ENCODE measurements around the gene HDAC4. TPM values are rescaled to one million over a fixed set of nuclear protein-coding genes. Genes with fewer than 3 reads are reported as not detected.

Gene HDAC4
- total and polyA plus RNA-seq, 9 of the 15 experiments (the other 6 are each of a cell fraction or from before 2014, with no cell fraction given): 0.11 to 20.2 (median 4.0) TPM

- TF ChIP-seq HES1 (IDR thresholded peaks at IDR 0.05; ENCODE audit: low read depth) (no peak), RFX7 (CRISPR knock-in tag; IDR thresholded peaks at IDR 0.05) (no peak)
Measured at GRCh38 chr2:239145106-239145505, 255.7 kb downstream of the HDAC4 start (continued).

GRCh38 chr2:239144713-239144999 lies 256.2 kb downstream of the HDAC4 start:
- ATAC-seq: no peak
- ChIA-PET CTCF (ENCODE audit: low intra/inter-chr PET ratio) (no interaction called here), POLR2A (interaction anchor here (0.5 kb wide), 1 partner anchor 12 kb away, joined by 3 read pairs; no protein-coding TSS in a partner anchor)
- FAIRE-seq: no peak
- Histone ChIP-seq H3K27ac (ENCODE audit: extremely low read depth, low read depth, low read length) (no peak overlapping the region), H3K9ac (ENCODE audit: insufficient read depth in 1 of 2, low read depth in 2 of 2, low read length in 2 of 2) (no peak overlapping the region), H3K9me1 (ENCODE audit: control insufficient read depth, insufficient read depth, low read length) (no peaks in the 10 kb centered on the region), H4K20me1 (replicated peaks; ENCODE audit: control insufficient read depth, insufficient read depth, low read length) (0 out of 2 replicates have a peak, but pooled peaks cover 7% of the 10 kb centered on the region), H3K79me2 (ENCODE audit: control insufficient read depth, insufficient read depth, low read length) (no peaks in the 10 kb centered on the region), H3K9me3 (replicated peaks; ENCODE audit: control insufficient read depth, insufficient read depth, low read depth, low read length) (no peaks in the 10 kb centered on the region), H3K4me1 (replicated peaks in 1 of 2; ENCODE audit: control insufficient read depth in 2 of 2, insufficient read depth in 2 of 2, low read length in 2 of 2) (no peaks in the 10 kb centered on the region), H3K27me3 (ENCODE audit: control insufficient read depth in 2 of 2, insufficient read depth in 2 of 2, low read length in 2 of 2) (no peaks in the 10 kb centered on the region), H3K36me3 (ENCODE audit: control insufficient read depth, insufficient read depth, low read length) (peaks cover 10% of the 10 kb centered on the region; the same call in 1 of the 3 replicates), H3K4me2 (ENCODE audit: insufficient read depth, low read length) (no peak overlapping the region), H3K4me3 (no peak overlapping the region), H2AFZ (ENCODE audit: low read depth, low read length) (no peak overlapping the region)
- 87% methylated on average over 4 of the region's 5 CpGs for whole genome bisulfite sequencing (ENCODE audit: insufficient coverage, low coverage, missing lambda C conversion rate)
- in situ Hi-C loops (cut with MboI) (no loop called here), intact Hi-C loops (cut with micrococcal nuclease) (no loop called here)
- DNase-seq (ENCODE audit: extremely low read depth in 1 of 4, low spot score in 3 of 4): no peak
- no TSS peak for BruUV-seq (replicated peaks)
- TF ChIP-seq CLOCK (CRISPR knock-in tag; IDR thresholded peaks at IDR 0.05; ENCODE audit: borderline replicate concordance) (no peak), ZNF507 (tag; conservative IDR thresholded peaks at IDR 0.05) (no peak), TSHZ1 (CRISPR knock-in tag; IDR thresholded peaks at IDR 0.05) (no peak), CHCHD3 (CRISPR knock-in tag; IDR thresholded peaks at IDR 0.05) (no peak), ELK3 (CRISPR knock-in tag; IDR thresholded peaks at IDR 0.05) (no peak), IFI16 (CRISPR knock-in tag; IDR thresholded peaks at IDR 0.05) (no peak), TFAP4 (CRISPR knock-in tag; IDR thresholded peaks at IDR 0.05; ENCODE audit: borderline replicate concordance) (no peak), MYNN (IDR thresholded peaks at IDR 0.05) (no peak), MYNN (CRISPR knock-in tag; IDR thresholded peaks at IDR 0.05) (no peak), ZNF436 (CRISPR knock-in tag; IDR thresholded peaks at IDR 0.05) (no peak), SMAD3 (CRISPR knock-in tag; conservative IDR thresholded peaks at IDR 0.05) (no peak), ZNF134 (CRISPR knock-in tag; conservative IDR thresholded peaks at IDR 0.05) (no peak)
